ENCODE data around the gene TIGD3.

DNA sequence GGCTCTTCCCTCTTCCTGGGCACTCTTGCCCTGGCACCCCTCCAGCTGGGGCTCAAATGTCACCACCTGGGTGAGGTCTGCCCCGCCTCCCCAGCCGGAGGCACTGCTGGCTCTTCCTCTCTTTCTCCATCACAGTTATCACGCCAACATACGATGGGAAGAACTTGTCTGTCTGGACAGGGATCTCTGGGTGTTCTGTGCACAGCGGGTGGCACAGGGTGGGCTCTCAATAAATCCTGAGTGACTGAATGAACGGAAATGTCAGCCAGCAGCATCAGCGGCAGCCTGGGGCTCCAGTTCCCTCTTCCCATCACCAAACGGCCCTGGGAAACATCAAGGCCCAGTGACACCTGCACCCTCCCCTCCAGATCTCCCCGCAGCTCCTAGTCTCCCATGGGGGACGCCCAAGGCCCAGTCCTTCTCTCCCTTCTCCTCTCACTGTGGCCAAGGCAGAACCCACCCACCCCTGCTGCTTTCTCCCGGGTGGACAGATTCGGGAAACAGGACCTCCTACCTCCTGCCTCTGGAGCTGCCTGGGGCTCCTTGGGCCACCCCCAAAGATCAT, 28.3 kb downstream of the TIGD3 start:
- TF ChIP-seq SUZ12 (IDR thresholded peaks at IDR 0.05) (no peak), TARDBP (IDR thresholded peaks at IDR 0.05) (no peak), FOXK2 (IDR thresholded peaks at IDR 0.05) (no peak), FOXA1 (IDR thresholded peaks at IDR 0.05) (no peak), FOXM1 (IDR thresholded peaks at IDR 0.05; ENCODE audit: borderline replicate concordance) (no peak), SP1 (IDR thresholded peaks at IDR 0.05) (no peak)
